SK-N-SH treated with all-trans-retinoic acid at 6 μM for 48 hours (cell line): Measurements from ENCODE around the gene IL1RN.

Experiments used
- ATAC-seq: fragments of 200-7000 bp; cut with Tn5 transposase; 3 replicates; pipeline ENCODE4 v1.9.1; 2020; ENCODE audit warnings: mild to moderate bottlenecking, moderate library complexity
- ARNTL ChIP-seq: fragments of 450-650 bp; formaldehyde crosslinking; IDR thresholded peaks from 2 replicates; pipeline ENCODE4 v1.5.0; 2020; ENCODE audit warnings: low read depth, mild to moderate bottlenecking, moderate library complexity, borderline replicate concordance
- BACH2 ChIP-seq: fragments of 250-450 bp; sonication (Bioruptor Pico); IDR thresholded peaks from 2 replicates; pipeline ENCODE4 v1.9.0; 2021; ENCODE audit warnings: mild to moderate bottlenecking, borderline replicate concordance
- CSDC2 ChIP-seq: fragments of 250-450 bp; sonication (Bioruptor Pico); IDR thresholded peaks from 2 replicates; pipeline ENCODE4 v1.5.0; 2020; ENCODE audit warnings: mild to moderate bottlenecking, moderate library complexity
- ESRRG ChIP-seq: fragments of 250-450 bp; sonication (Bioruptor Pico); IDR thresholded peaks from 2 replicates; pipeline ENCODE4 v1.6.1; 2021; ENCODE audit warnings: mild to moderate bottlenecking
- GLIS3 ChIP-seq: fragments of 250-450 bp; sonication (Bioruptor Pico); IDR thresholded peaks from 2 replicates; pipeline ENCODE4 v1.5.0; 2020; ENCODE audit warnings: mild to moderate bottlenecking, moderate library complexity
- ISL1 ChIP-seq: fragments of 250-450 bp; sonication (Bioruptor Pico); IDR thresholded peaks from 2 replicates; pipeline ENCODE4 v2.1.2; 2022; ENCODE audit warnings: mild to moderate bottlenecking, moderate library complexity
- OSR1 ChIP-seq: fragments of 250-450 bp; sonication (Bioruptor Pico); IDR thresholded peaks from 2 replicates; pipeline ENCODE4 v1.8.0; 2022; ENCODE audit warnings: moderate library complexity, mild to moderate bottlenecking, inconsistent platforms
- RARB ChIP-seq: fragments of 250-450 bp; sonication (Bioruptor Pico); IDR thresholded peaks from 2 replicates; pipeline ENCODE4 v1.8.0; 2021; ENCODE audit warnings: mild to moderate bottlenecking, moderate library complexity
- ZC3H10 ChIP-seq: fragments of 250-450 bp; sonication (Bioruptor Pico); IDR thresholded peaks from 2 replicates; pipeline ENCODE4 v1.5.1; 2021; ENCODE audit warnings: mild to moderate bottlenecking, moderate library complexity
- ZFP3 ChIP-seq: fragments of 250-450 bp; sonication (Bioruptor Pico); IDR thresholded peaks from 2 replicates; pipeline ENCODE4 v1.5.0; 2020; ENCODE audit warnings: mild to moderate bottlenecking, moderate library complexity
- ZFP30 ChIP-seq: fragments of 450-650 bp; formaldehyde crosslinking; IDR thresholded peaks from 2 replicates; pipeline ENCODE4 v1.5.0; 2022; ENCODE audit warnings: mild to moderate bottlenecking, moderate library complexity
- ZNF565 ChIP-seq: fragments of 450-650 bp; formaldehyde crosslinking; conservative IDR thresholded peaks from 2 replicates; pipeline ENCODE4 v1.5.0; 2020; ENCODE audit warnings: low read depth, mild to moderate bottlenecking, moderate library complexity
- ZNF8 ChIP-seq: fragments of 450-650 bp; formaldehyde crosslinking; IDR thresholded peaks from 2 replicates; pipeline ENCODE4 v1.5.0; 2020; ENCODE audit warnings: mild to moderate bottlenecking, moderate library complexity
- TF ChIP-seq, protein P1 (sequence below): fragments of 250-450 bp; sonication (Bioruptor Pico); IDR thresholded peaks from 2 replicates; pipeline ENCODE4 v1.8.0; 2020; ENCODE audit warnings: mild to moderate bottlenecking, moderate library complexity, borderline replicate concordance
- TF ChIP-seq, protein P2 (sequence below): fragments of 250-450 bp; sonication (Bioruptor Pico); IDR thresholded peaks from 2 replicates; pipeline ENCODE4 v1.8.0; 2021; ENCODE audit warnings: low read depth, mild to moderate bottlenecking, moderate library complexity, borderline replicate concordance
- TF ChIP-seq, protein P3 (sequence below): fragments of 250-450 bp; sonication (Bioruptor Pico); IDR thresholded peaks from 2 replicates; pipeline ENCODE4 v1.5.0; 2020; ENCODE audit warnings: mild to moderate bottlenecking, moderate library complexity
- TF ChIP-seq, protein P4 (sequence below): fragments of 250-450 bp; sonication (Bioruptor Pico); IDR thresholded peaks from 2 replicates; pipeline ENCODE4 v1.5.1; 2020; ENCODE audit warnings: low read depth, mild to moderate bottlenecking, moderate library complexity
- TF ChIP-seq, protein P5 (sequence below): fragments of 250-450 bp; sonication (Bioruptor Pico); IDR thresholded peaks from 2 replicates; pipeline ENCODE4 v1.5.1; 2021; ENCODE audit warnings: mild to moderate bottlenecking, moderate library complexity

IL1RN gene

DNA sequence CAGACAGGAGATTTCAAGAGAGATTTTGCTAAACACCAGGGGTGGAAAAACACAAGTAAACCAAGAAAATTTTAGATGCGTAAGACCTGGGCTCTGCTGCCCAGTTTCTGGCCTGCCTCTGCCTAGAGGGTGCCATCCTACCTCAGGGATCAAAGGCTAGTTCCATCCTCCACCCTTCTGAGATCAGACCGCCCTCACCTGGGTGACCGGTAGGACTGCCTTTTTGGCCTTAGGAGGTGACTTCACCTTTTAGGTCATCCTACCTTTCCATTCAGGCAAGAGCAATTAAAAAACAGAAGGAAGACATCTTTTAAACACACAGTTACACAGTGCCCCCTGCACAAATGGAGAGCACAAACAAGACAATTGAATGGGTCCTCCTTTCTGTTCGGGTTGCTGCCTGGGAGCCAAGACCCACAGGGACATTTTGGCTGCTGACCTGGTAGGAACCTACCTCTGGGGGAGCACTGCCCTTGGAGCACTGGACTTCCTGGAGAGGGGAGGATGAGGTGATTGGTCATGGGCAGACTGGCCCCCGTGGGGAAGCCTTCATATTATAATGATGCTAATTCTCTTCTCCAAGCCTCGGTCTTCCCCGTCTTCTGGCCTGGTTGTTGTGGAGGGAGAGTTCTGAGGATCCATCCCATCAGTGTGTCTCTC is 49.4 kb downstream of the IL1RN start:
- TF ChIP-seq, protein P1, sequence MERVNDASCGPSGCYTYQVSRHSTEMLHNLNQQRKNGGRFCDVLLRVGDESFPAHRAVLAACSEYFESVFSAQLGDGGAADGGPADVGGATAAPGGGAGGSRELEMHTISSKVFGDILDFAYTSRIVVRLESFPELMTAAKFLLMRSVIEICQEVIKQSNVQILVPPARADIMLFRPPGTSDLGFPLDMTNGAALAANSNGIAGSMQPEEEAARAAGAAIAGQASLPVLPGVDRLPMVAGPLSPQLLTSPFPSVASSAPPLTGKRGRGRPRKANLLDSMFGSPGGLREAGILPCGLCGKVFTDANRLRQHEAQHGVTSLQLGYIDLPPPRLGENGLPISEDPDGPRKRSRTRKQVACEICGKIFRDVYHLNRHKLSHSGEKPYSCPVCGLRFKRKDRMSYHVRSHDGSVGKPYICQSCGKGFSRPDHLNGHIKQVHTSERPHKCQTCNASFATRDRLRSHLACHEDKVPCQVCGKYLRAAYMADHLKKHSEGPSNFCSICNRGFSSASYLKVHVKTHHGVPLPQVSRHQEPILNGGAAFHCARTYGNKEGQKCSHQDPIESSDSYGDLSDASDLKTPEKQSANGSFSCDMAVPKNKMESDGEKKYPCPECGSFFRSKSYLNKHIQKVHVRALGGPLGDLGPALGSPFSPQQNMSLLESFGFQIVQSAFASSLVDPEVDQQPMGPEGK (CRISPR knock-in tag), result no peak
- no peak for TF ChIP-seq ZFP3 (CRISPR knock-in tag)
- no peak for TF ChIP-seq OSR1 (CRISPR knock-in tag)
- TF ChIP-seq ZNF565, result no peak
- no peak for TF ChIP-seq ISL1 (CRISPR knock-in tag)
- no peak for TF ChIP-seq CSDC2 (CRISPR knock-in tag)
- TF ChIP-seq ZC3H10 (CRISPR knock-in tag), result no peak
- TF ChIP-seq, protein P2, sequence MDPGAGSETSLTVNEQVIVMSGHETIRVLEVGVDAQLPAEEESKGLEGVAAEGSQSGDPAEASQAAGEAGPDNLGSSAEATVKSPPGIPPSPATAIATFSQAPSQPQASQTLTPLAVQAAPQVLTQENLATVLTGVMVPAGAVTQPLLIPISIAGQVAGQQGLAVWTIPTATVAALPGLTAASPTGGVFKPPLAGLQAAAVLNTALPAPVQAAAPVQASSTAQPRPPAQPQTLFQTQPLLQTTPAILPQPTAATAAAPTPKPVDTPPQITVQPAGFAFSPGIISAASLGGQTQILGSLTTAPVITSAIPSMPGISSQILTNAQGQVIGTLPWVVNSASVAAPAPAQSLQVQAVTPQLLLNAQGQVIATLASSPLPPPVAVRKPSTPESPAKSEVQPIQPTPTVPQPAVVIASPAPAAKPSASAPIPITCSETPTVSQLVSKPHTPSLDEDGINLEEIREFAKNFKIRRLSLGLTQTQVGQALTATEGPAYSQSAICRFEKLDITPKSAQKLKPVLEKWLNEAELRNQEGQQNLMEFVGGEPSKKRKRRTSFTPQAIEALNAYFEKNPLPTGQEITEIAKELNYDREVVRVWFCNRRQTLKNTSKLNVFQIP (CRISPR knock-in tag), result no peak
- no peak for TF ChIP-seq ESRRG (CRISPR knock-in tag)
- TF ChIP-seq, protein P3, sequence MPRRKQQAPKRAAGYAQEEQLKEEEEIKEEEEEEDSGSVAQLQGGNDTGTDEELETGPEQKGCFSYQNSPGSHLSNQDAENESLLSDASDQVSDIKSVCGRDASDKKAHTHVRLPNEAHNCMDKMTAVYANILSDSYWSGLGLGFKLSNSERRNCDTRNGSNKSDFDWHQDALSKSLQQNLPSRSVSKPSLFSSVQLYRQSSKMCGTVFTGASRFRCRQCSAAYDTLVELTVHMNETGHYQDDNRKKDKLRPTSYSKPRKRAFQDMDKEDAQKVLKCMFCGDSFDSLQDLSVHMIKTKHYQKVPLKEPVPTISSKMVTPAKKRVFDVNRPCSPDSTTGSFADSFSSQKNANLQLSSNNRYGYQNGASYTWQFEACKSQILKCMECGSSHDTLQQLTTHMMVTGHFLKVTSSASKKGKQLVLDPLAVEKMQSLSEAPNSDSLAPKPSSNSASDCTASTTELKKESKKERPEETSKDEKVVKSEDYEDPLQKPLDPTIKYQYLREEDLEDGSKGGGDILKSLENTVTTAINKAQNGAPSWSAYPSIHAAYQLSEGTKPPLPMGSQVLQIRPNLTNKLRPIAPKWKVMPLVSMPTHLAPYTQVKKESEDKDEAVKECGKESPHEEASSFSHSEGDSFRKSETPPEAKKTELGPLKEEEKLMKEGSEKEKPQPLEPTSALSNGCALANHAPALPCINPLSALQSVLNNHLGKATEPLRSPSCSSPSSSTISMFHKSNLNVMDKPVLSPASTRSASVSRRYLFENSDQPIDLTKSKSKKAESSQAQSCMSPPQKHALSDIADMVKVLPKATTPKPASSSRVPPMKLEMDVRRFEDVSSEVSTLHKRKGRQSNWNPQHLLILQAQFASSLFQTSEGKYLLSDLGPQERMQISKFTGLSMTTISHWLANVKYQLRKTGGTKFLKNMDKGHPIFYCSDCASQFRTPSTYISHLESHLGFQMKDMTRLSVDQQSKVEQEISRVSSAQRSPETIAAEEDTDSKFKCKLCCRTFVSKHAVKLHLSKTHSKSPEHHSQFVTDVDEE (CRISPR knock-in tag), result no peak
- no peak for TF ChIP-seq ARNTL (CRISPR knock-in tag)
- no peak for TF ChIP-seq ZNF8
- no peak for TF ChIP-seq ZFP30 (CRISPR knock-in tag)
- TF ChIP-seq, protein P4, sequence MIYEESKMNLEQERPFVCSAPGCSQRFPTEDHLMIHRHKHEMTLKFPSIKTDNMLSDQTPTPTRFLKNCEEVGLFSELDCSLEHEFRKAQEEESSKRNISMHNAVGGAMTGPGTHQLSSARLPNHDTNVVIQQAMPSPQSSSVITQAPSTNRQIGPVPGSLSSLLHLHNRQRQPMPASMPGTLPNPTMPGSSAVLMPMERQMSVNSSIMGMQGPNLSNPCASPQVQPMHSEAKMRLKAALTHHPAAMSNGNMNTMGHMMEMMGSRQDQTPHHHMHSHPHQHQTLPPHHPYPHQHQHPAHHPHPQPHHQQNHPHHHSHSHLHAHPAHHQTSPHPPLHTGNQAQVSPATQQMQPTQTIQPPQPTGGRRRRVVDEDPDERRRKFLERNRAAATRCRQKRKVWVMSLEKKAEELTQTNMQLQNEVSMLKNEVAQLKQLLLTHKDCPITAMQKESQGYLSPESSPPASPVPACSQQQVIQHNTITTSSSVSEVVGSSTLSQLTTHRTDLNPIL (CRISPR knock-in tag), result no peak
- no peak for TF ChIP-seq RARB (CRISPR knock-in tag)
- TF ChIP-seq, protein P5, sequence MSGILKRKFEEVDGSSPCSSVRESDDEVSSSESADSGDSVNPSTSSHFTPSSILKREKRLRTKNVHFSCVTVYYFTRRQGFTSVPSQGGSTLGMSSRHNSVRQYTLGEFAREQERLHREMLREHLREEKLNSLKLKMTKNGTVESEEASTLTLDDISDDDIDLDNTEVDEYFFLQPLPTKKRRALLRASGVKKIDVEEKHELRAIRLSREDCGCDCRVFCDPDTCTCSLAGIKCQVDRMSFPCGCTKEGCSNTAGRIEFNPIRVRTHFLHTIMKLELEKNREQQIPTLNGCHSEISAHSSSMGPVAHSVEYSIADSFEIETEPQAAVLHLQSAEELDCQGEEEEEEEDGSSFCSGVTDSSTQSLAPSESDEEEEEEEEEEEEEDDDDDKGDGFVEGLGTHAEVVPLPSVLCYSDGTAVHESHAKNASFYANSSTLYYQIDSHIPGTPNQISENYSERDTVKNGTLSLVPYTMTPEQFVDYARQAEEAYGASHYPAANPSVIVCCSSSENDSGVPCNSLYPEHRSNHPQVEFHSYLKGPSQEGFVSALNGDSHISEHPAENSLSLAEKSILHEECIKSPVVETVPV, result no peak
- no peak for TF ChIP-seq GLIS3 (CRISPR knock-in tag)
- no peak for TF ChIP-seq BACH2 (CRISPR knock-in tag)
- TF ChIP-seq, all 23 proteins: peak for 0
- ATAC-seq, result no peak

DNA sequence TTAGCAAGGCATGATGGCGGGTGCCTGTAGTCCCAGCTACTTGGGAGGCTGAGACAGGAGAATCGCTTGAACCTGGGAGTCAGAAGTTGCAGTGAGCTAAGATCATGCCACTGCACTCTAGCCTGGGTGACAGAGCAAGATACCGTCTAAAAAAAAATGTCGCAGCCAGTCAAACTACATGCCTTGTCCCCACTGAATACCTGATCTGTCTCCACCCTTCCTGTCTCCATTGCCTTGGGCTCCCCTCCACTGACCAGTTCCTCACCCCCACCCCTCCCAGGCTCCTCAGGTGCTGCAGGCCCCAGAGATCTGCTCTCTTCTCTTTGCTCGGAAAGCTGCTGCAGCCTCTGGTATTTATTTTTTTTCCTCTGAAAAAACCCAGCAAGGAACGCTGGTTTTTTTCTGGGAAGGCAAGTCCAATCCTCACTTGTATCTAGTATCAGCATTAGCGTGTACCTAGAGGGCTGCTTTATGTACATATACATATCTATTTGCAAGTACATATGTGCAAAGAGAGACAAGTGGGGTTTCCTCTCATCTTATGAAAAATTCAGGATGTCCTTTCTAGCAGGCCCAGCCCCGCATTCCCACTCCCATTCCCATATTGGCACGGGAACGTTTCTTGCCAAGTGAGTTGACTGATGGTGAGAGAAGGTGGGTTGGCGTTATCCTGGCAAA is 50.8 kb downstream of the IL1RN start:
- TF ChIP-seq, protein P1 (CRISPR knock-in tag), result no peak
- TF ChIP-seq ZC3H10 (CRISPR knock-in tag), result no peak
- TF ChIP-seq RARB (CRISPR knock-in tag), result no peak
- TF ChIP-seq GLIS3 (CRISPR knock-in tag), result no peak
- no peak for TF ChIP-seq ZNF565
- no peak for TF ChIP-seq ARNTL (CRISPR knock-in tag)
- TF ChIP-seq ESRRG (CRISPR knock-in tag), result no peak
- TF ChIP-seq, protein P5, result no peak
- no peak for ATAC-seq
